ENCODE measurements around the gene CDK15.
"Not testable (repeated sequence)": the region's sequence is repeated elsewhere in the genome, so short reads cannot be mapped to it uniquely, and the experiment has no call there.

CDK15 gene

DNA sequence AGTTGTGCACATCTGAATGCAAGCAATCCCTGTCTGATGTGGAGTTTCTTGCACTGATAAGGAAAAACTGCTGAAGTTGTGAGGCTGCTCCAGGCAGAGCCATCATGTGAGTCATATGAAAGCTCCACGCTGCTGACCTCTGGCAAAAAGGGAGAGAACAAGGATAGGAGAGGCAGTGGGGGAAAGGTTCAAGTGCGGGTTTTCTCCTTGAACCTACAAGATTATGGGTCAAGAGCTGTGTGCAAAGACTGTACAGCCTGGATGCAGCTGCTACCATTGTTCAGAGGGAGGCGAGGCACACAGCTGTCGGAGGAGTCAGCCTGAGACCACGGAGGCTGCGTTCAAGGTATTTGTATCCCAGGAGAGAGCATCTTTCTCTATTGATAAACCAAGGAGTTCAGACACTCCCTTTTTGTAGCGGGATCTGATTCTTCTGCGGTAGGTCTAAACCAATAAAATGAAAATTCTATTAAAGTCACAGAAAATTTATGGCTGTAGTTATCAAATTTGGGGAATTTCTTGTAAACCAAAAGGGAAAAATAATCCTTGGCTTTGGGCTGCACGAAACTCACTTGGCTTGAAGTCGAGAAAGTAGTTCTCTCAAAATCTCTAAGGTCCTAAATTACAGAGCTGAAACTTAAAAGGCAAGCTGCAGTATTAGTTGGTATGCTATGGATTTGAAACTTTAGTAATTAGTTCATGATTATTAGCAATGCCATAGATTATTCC, at the start of gene CDK15:
CDK15 (plus strand) TSS at position 96 of the 729 bp plus-strand sequence; CDS start at position 224, 128 bp downstream.
- Histone ChIP-seq H3K4me3 (ENCODE audit: low read length) (no peak within 1 kb of the TSS), H3K27ac (ENCODE audit: low read length) (no peak within 1 kb of the TSS), H3K9ac (ENCODE audit: low read length) (no peak within 1 kb of the TSS)

GRCh38 chr2:201758234-201758633, 48.1 kb upstream of the CDK15 start:
- no peak overlapping the region for H3K9ac ChIP-seq (ENCODE audit: low read length)
- H3K27ac ChIP-seq (ENCODE audit: low read length), result no peak overlapping the region
- peaks cover 24% of the 10 kb centered on the region for H3K36me3 ChIP-seq (ENCODE audit: control insufficient read depth, low read depth, low read length)
- H3K9me3 ChIP-seq (ENCODE audit: control insufficient read depth, low read depth, low read length), result no peaks in the 10 kb centered on the region
- H3K27me3 ChIP-seq (ENCODE audit: control insufficient read depth, insufficient read depth, low read length), result no peaks in the 10 kb centered on the region
- H3K4me3 ChIP-seq (ENCODE audit: low read length), result no peak overlapping the region
- no peaks in the 10 kb centered on the region for H3K4me1 ChIP-seq (ENCODE audit: control insufficient read depth, low read depth, low read length)

More for the DNA sequence above, at the start of gene CDK15:
- Histone ChIP-seq H3K27me3 (ENCODE audit: control insufficient read depth, insufficient read depth, low read length) (no peaks in the 10 kb centered on the region), H3K9me3 (ENCODE audit: control insufficient read depth, low read depth, low read length) (no peaks in the 10 kb centered on the region), H3K36me3 (ENCODE audit: control insufficient read depth, low read depth, low read length) (no peaks in the 10 kb centered on the region), H3K4me1 (ENCODE audit: control insufficient read depth, low read depth, low read length) (peaks cover 13% of the 10 kb centered on the region)

GRCh38 chr2:201758873-201759272, 47.5 kb upstream of the CDK15 start:
- no peak overlapping the region for H3K27ac ChIP-seq (ENCODE audit: low read length)
- no peaks in the 10 kb centered on the region for H3K27me3 ChIP-seq (ENCODE audit: control insufficient read depth, insufficient read depth, low read length)
- no peaks in the 10 kb centered on the region for H3K4me1 ChIP-seq (ENCODE audit: control insufficient read depth, low read depth, low read length)
- H3K36me3 ChIP-seq (ENCODE audit: control insufficient read depth, low read depth, low read length), result peaks cover 24% of the 10 kb centered on the region
- H3K9ac ChIP-seq (ENCODE audit: low read length), result no peak overlapping the region
- H3K4me3 ChIP-seq (ENCODE audit: low read length), result no peak overlapping the region
- no peaks in the 10 kb centered on the region for H3K9me3 ChIP-seq (ENCODE audit: control insufficient read depth, low read depth, low read length)

DNA sequence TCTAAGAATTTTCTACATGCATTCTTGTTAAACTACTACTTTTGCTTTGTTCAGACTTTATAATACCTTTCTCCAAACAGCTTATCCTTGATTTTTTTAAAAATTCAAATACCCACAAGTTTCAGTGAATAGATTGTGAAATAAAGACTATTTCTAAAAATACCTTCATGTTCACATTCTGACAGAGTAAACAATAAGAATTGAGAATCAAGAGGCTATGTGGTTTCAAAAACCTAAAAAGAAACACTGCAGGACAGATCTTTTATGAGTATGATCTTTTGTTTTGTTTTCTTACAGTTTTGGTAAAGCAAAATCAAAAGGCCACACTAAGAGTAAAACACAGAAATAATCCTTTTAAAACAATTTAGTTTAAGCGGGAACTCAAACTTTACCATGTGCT, 46.8 kb upstream of the CDK15 start:
- Histone ChIP-seq H3K9ac (ENCODE audit: low read length) (no peak overlapping the region), H3K27ac (ENCODE audit: low read length) (no peak overlapping the region), H3K9me3 (ENCODE audit: control insufficient read depth, low read depth, low read length) (no peaks in the 10 kb centered on the region), H3K36me3 (ENCODE audit: control insufficient read depth, low read depth, low read length) (peaks cover 24% of the 10 kb centered on the region), H3K4me1 (ENCODE audit: control insufficient read depth, low read depth, low read length) (no peaks in the 10 kb centered on the region), H3K4me3 (ENCODE audit: low read length) (no peak overlapping the region), H3K27me3 (ENCODE audit: control insufficient read depth, insufficient read depth, low read length) (no peaks in the 10 kb centered on the region)

DNA sequence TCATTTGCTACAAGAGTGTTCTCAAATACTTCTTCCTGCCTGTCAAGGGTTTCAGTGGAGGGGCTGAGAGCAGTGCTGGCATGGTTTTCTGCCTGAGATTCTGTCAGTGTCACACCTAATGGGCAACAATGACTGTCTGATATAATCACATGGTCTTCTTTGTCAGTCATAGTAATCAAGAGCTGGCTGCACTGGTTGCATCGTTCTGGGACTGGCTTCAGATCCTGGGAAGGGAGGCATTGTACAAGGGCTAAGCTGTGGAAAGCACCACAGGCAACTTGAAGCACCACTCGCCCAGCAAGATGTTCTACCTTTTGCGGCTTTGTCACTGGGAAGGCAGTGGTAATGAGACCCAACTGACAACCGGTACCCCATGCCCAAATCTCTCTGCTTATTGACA, 45.2 kb upstream of the CDK15 start:
- Histone ChIP-seq H3K9me3 (ENCODE audit: control insufficient read depth, low read depth, low read length) (no peaks in the 10 kb centered on the region), H3K36me3 (ENCODE audit: control insufficient read depth, low read depth, low read length) (peaks cover 29% of the 10 kb centered on the region), H3K27ac (ENCODE audit: low read length) (no peak overlapping the region), H3K9ac (ENCODE audit: low read length) (no peak overlapping the region), H3K4me3 (ENCODE audit: low read length) (no peak overlapping the region), H3K27me3 (ENCODE audit: control insufficient read depth, insufficient read depth, low read length) (no peaks in the 10 kb centered on the region), H3K4me1 (ENCODE audit: control insufficient read depth, low read depth, low read length) (no peaks in the 10 kb centered on the region)

- H3K36me3 ChIP-seq (ENCODE audit: control insufficient read depth, low read depth, low read length), result peaks cover 23% of the 10 kb centered on the region
- H3K27me3 ChIP-seq (ENCODE audit: control insufficient read depth, insufficient read depth, low read length); H3K4me3 ChIP-seq (ENCODE audit: low read length); H3K9me3 ChIP-seq (ENCODE audit: control insufficient read depth, low read depth, low read length); H3K27ac ChIP-seq (ENCODE audit: low read length); H3K9ac ChIP-seq (ENCODE audit: low read length); H3K4me1 ChIP-seq (ENCODE audit: control insufficient read depth, low read depth, low read length): not testable (repeated sequence)
Measured at GRCh38 chr2:201764469-201764868, 41.9 kb upstream of the CDK15 start.

DNA sequence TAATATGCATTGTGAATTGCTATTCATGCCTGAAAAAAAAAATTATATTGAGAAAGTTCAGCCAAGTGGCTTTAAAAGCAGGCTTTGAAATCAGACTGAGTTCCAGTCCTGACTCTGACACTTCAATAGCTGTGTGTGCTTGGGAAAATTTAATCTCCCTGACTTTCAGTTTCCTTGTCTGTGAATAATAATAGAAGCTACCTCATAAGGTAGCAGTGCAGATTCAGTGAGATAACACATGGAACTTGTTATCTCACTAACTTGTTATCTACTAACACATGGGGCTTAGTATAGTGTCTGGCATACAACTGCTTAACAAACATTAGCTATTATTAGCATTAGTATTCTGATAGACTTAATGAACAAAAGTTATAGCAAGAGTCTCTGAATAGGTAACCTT, 40.5 kb upstream of the CDK15 start:
- H3K4me3 ChIP-seq (ENCODE audit: low read length), result no peak overlapping the region
- peaks cover 17% of the 10 kb centered on the region for H3K36me3 ChIP-seq (ENCODE audit: control insufficient read depth, low read depth, low read length)
- no peak overlapping the region for H3K27ac ChIP-seq (ENCODE audit: low read length)
- H3K4me1 ChIP-seq (ENCODE audit: control insufficient read depth, low read depth, low read length), result no peaks in the 10 kb centered on the region
- H3K9ac ChIP-seq (ENCODE audit: low read length), result no peak overlapping the region
- H3K27me3 ChIP-seq (ENCODE audit: control insufficient read depth, insufficient read depth, low read length), result no peaks in the 10 kb centered on the region
- H3K9me3 ChIP-seq (ENCODE audit: control insufficient read depth, low read depth, low read length), result no peaks in the 10 kb centered on the region

GRCh38 chr2:201768918-201769317, 37.4 kb upstream of the CDK15 start:
- H3K9ac ChIP-seq (ENCODE audit: low read length), result no peak overlapping the region
- no peak overlapping the region for H3K4me3 ChIP-seq (ENCODE audit: low read length)
- H3K27ac ChIP-seq (ENCODE audit: low read length), result no peak overlapping the region
- H3K27me3 ChIP-seq (ENCODE audit: control insufficient read depth, insufficient read depth, low read length), result no peaks in the 10 kb centered on the region
- peaks cover 8% of the 10 kb centered on the region for H3K4me1 ChIP-seq (ENCODE audit: control insufficient read depth, low read depth, low read length)
- H3K36me3 ChIP-seq (ENCODE audit: control insufficient read depth, low read depth, low read length), result peaks cover 9% of the 10 kb centered on the region
- H3K9me3 ChIP-seq (ENCODE audit: control insufficient read depth, low read depth, low read length), result no peaks in the 10 kb centered on the region

DNA sequence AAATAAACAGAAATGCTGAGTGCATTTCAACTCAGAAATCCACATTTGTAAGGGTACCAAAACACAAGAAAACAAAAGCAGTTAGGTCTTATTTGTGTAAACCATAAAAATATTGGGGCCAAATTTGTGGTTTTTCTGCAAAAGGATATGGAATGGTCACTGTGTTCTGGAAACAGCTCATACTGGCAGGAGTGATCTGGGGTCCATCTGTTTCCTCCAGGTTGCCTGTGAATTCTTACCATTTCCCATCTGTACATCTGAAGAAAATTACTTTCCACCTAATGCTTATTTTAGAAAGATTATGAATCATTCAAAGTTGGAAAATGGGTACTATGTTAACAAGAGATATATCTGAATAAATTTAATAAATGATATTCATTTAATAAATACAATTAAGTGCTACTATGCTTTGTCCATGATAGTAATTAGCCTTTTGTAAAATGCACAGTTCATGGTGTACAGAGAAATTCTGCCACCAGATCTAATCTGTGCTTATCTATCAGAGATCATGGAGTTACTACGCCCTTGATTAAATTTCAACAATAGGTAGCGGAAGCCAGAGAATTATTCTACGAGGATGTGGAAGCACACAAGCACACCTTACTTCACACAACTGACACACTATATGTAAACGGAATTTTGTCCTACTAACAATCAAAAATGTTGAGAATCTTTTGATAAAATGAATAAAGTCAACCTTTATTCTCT, 36.5 kb upstream of the CDK15 start:
- peaks cover 13% of the 10 kb centered on the region for H3K4me1 ChIP-seq (ENCODE audit: control insufficient read depth, low read depth, low read length)
- no peaks in the 10 kb centered on the region for H3K9me3 ChIP-seq (ENCODE audit: control insufficient read depth, low read depth, low read length)
- H3K9ac ChIP-seq (ENCODE audit: low read length), result no peak overlapping the region
- H3K27ac ChIP-seq (ENCODE audit: low read length), result no peak overlapping the region
- peaks cover 9% of the 10 kb centered on the region for H3K36me3 ChIP-seq (ENCODE audit: control insufficient read depth, low read depth, low read length)
- H3K4me3 ChIP-seq (ENCODE audit: low read length), result no peak overlapping the region
- no peaks in the 10 kb centered on the region for H3K27me3 ChIP-seq (ENCODE audit: control insufficient read depth, insufficient read depth, low read length)

- Histone ChIP-seq H3K27ac (ENCODE audit: low read length) (no peak overlapping the region), H3K4me3 (ENCODE audit: low read length) (no peak overlapping the region), H3K9ac (ENCODE audit: low read length) (no peak overlapping the region), H3K4me1 (ENCODE audit: control insufficient read depth, low read depth, low read length) (peaks cover 17% of the 10 kb centered on the region), H3K27me3 (ENCODE audit: control insufficient read depth, insufficient read depth, low read length) (no peaks in the 10 kb centered on the region), H3K36me3 (ENCODE audit: control insufficient read depth, low read depth, low read length) (no peaks in the 10 kb centered on the region), H3K9me3 (ENCODE audit: control insufficient read depth, low read depth, low read length) (no peaks in the 10 kb centered on the region)
Measured at GRCh38 chr2:201773990-201774389, 32.3 kb upstream of the CDK15 start.

DNA sequence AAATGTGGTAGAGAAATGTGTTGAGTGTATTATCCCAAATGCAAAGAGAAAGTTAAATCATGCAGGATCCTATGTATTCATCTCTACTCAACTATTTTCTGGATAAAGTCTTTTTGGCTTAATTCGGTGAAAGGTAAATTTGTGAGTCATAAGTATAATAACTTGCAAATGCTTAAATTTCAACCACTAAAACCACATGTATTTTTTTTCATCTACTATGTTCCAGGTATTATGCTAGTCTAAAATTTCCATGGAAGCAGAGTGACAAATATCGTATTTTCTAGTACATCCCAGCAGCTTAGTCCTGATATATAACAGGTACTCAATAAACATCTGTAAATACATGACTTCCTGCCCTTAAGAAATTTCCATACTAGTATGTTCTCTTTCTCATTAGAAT, 31.8 kb upstream of the CDK15 start:
- no peak overlapping the region for H3K4me3 ChIP-seq (ENCODE audit: low read length)
- no peaks in the 10 kb centered on the region for H3K36me3 ChIP-seq (ENCODE audit: control insufficient read depth, low read depth, low read length)
- no peaks in the 10 kb centered on the region for H3K27me3 ChIP-seq (ENCODE audit: control insufficient read depth, insufficient read depth, low read length)
- no peak overlapping the region for H3K9ac ChIP-seq (ENCODE audit: low read length)
- H3K4me1 ChIP-seq (ENCODE audit: control insufficient read depth, low read depth, low read length), result peaks cover 22% of the 10 kb centered on the region
- no peak overlapping the region for H3K27ac ChIP-seq (ENCODE audit: low read length)
- no peaks in the 10 kb centered on the region for H3K9me3 ChIP-seq (ENCODE audit: control insufficient read depth, low read depth, low read length)

- Histone ChIP-seq H3K4me3 (ENCODE audit: low read length) (no peak overlapping the region), H3K36me3 (ENCODE audit: control insufficient read depth, low read depth, low read length) (no peaks in the 10 kb centered on the region), H3K4me1 (ENCODE audit: control insufficient read depth, low read depth, low read length) (peaks cover 26% of the 10 kb centered on the region), H3K27me3 (ENCODE audit: control insufficient read depth, insufficient read depth, low read length) (no peaks in the 10 kb centered on the region), H3K9me3 (ENCODE audit: control insufficient read depth, low read depth, low read length) (no peaks in the 10 kb centered on the region), H3K9ac (ENCODE audit: low read length) (no peak overlapping the region), H3K27ac (ENCODE audit: low read length) (no peak overlapping the region)
Measured at GRCh38 chr2:201775326-201775725, 31.0 kb upstream of the CDK15 start.
